IMR-90 (cell line): Measurements from ENCODE around the gene QSOX2. TPM values are rescaled to one million over a fixed set of nuclear protein-coding genes. Genes with fewer than 3 reads are reported as not detected.

Source experiments
- ATAC-seq: fragments of 200-7000 bp; cut with Tn5 transposase; 2 replicates; pipeline ENCODE4 v1.9.1; 2020; ENCODE audit warnings: low read depth, mild to moderate bottlenecking, moderate library complexity
- BruUV-seq: library from RNA; stranded (reverse); fragments of 400-500 nt; replicated peaks from 2 replicates; lab custom pipeline; 2021; lab: Mats Ljungman, UMichigan
- CTCF ChIA-PET: fragments of 300-600 bp; formaldehyde crosslinking; extraction: SDS; loops from one replicate; lab custom pipeline; 2021; ENCODE audit warnings: antibody characterized with exemption; lab: Yijun Ruan, JAX
- POLR2A ChIA-PET: fragments of 300-600 bp; sonication (Branson Sonifier 250); formaldehyde crosslinking; loops from one replicate; lab custom pipeline; 2022; ENCODE audit warnings: antibody characterized with exemption; ENCODE audit not compliant: unreplicated experiment; lab: Charles Lee
- DNase-seq: peaks from one replicate; pipeline ENCODE4 v3.0.0; 2013
- H2AFZ ChIP-seq: replicated peaks from 2 replicates; pipeline ENCODE3; 2013; ENCODE audit warnings: low read length, mild to moderate bottlenecking; ENCODE audit not compliant: poor library complexity
- H2AK5ac ChIP-seq: 2 replicates; pipeline ENCODE4 v1.6.1; 2013; ENCODE audit warnings: low read depth, low read length, inconsistent platforms
- H2AK9ac ChIP-seq: replicated peaks from 2 replicates; pipeline ENCODE3; 2013; ENCODE audit warnings: mild to moderate bottlenecking, low read depth, low read length, moderate library complexity; ENCODE audit not compliant: poor library complexity
- H2BK120ac ChIP-seq: 2 replicates; pipeline ENCODE4 v1.6.1; 2013; ENCODE audit warnings: low read depth, low read length, inconsistent platforms
- H2BK15ac ChIP-seq: 3 replicates; pipeline ENCODE4 v1.6.1; 2013; ENCODE audit warnings: low read depth, low read length, inconsistent platforms
- H2BK20ac ChIP-seq: 2 replicates; pipeline ENCODE4 v1.6.1; 2013; ENCODE audit warnings: low read depth, mild to moderate bottlenecking, inconsistent platforms, low read length, moderate library complexity
- H2BK5ac ChIP-seq: 2 replicates; pipeline ENCODE4 v1.6.1; 2013; ENCODE audit warnings: mild to moderate bottlenecking, low read depth, low read length, inconsistent platforms; ENCODE audit not compliant: poor library complexity, severe bottlenecking
- H3K14ac ChIP-seq: replicated peaks from 2 replicates; pipeline ENCODE4 v1.6.1; 2013; ENCODE audit warnings: low read depth, low read length, inconsistent platforms
- H3K18ac ChIP-seq: 2 replicates; pipeline ENCODE4 v1.6.1; 2013; ENCODE audit warnings: low read depth, low read length, control low read depth
- H3K23ac ChIP-seq: 2 replicates; pipeline ENCODE4 v1.6.1; 2013; ENCODE audit warnings: low read depth, low read length, inconsistent platforms
- H3K27ac ChIP-seq: 2 replicates; pipeline ENCODE4 v1.5.1; 2013; ENCODE audit warnings: mild to moderate bottlenecking, control low read depth, low read length; ENCODE audit not compliant: insufficient read depth
- H3K27me3 ChIP-seq: 2 replicates; pipeline ENCODE4 v1.6.1; 2013; ENCODE audit warnings: low read length; ENCODE audit not compliant: control insufficient read depth, insufficient read depth
- H3K36me3 ChIP-seq: 2 replicates; pipeline ENCODE4 v1.6.1; 2013; ENCODE audit warnings: low read length, mixed read lengths; ENCODE audit not compliant: control insufficient read depth, insufficient read depth
- H3K4ac ChIP-seq: 2 replicates; pipeline ENCODE4 v1.6.1; 2013; ENCODE audit warnings: low read depth, low read length, inconsistent platforms
- H3K4me1 ChIP-seq: 2 replicates; pipeline ENCODE4 v1.6.1; 2013; ENCODE audit warnings: low read length, mixed read lengths; ENCODE audit not compliant: control insufficient read depth, insufficient read depth
- H3K4me2 ChIP-seq: 2 replicates; pipeline ENCODE4 v1.6.1; 2013; ENCODE audit warnings: low read depth, mild to moderate bottlenecking, control low read depth, low read length, moderate library complexity
- H3K4me3 ChIP-seq: 2 replicates; pipeline ENCODE4 v1.5.1; 2013; ENCODE audit warnings: low read depth, mild to moderate bottlenecking, control low read depth, low read length, moderate library complexity; ENCODE audit not compliant: insufficient read depth
- H3K56ac ChIP-seq: 2 replicates; pipeline ENCODE4 v1.6.1; 2013; ENCODE audit warnings: low read length, inconsistent platforms; ENCODE audit not compliant: insufficient read depth; ENCODE audit errors: extremely low read depth
- H3K79me1 ChIP-seq, 2 experiments: 2 replicates each; pipeline ENCODE4 v1.6.1; 2013; ENCODE audit warnings: low read length in 2 of 2, inconsistent platforms in 1 of 2, low read depth in 1 of 2
- H3K9ac ChIP-seq: 2 replicates; pipeline ENCODE4 v1.6.1; 2013; ENCODE audit warnings: low read depth, low read length, control low read depth
- H3K9me1 ChIP-seq: 2 replicates; pipeline ENCODE4 v1.6.1; 2013; ENCODE audit warnings: low read length, inconsistent platforms; ENCODE audit not compliant: insufficient read depth
- H3K9me3 ChIP-seq: 2 replicates; pipeline ENCODE4 v1.6.1; 2013; ENCODE audit warnings: low read length; ENCODE audit not compliant: control insufficient read depth, insufficient read depth
- H4K20me1 ChIP-seq: 2 replicates; pipeline ENCODE4 v1.6.1; 2013; ENCODE audit warnings: low read length, inconsistent platforms; ENCODE audit not compliant: insufficient read depth
- H4K5ac ChIP-seq: 2 replicates; pipeline ENCODE4 v1.6.1; 2013; ENCODE audit warnings: mild to moderate bottlenecking, low read depth, low read length, control low read depth
- H4K8ac ChIP-seq, 2 experiments: 2 replicates each; pipeline ENCODE4 v1.6.1; 2013; ENCODE audit warnings: low read depth in 2 of 2, low read length in 2 of 2, control low read depth in 1 of 2, inconsistent platforms in 1 of 2
- H4K91ac ChIP-seq: 2 replicates; pipeline ENCODE4 v1.6.1; 2013; ENCODE audit warnings: low read depth, low read length, inconsistent platforms; ENCODE audit not compliant: insufficient read depth
- CEBPB ChIP-seq: IDR thresholded peaks from 2 replicates; pipeline ENCODE4 v1.6.1; 2012; ENCODE audit warnings: low read depth, low read length, improper control_type of control experiment
- CHD1 ChIP-seq: IDR thresholded peaks from 2 replicates; pipeline ENCODE4 v1.6.1; 2012; ENCODE audit warnings: low read depth, low read length, improper control_type of control experiment
- MAFK ChIP-seq: IDR thresholded peaks from 2 replicates; pipeline ENCODE4 v1.6.1; 2012; ENCODE audit warnings: low read depth, low read length, improper control_type of control experiment
- MXI1 ChIP-seq: IDR thresholded peaks from 2 replicates; pipeline ENCODE4 v1.6.1; 2012; ENCODE audit warnings: low read depth, mild to moderate bottlenecking, low read length, moderate library complexity, borderline replicate concordance
- POLR2A ChIP-seq: IDR thresholded peaks from 2 replicates; pipeline ENCODE4 v1.6.1; 2012; ENCODE audit warnings: mild to moderate bottlenecking, low read depth, low read length
- RAD21 ChIP-seq: IDR thresholded peaks from 2 replicates; pipeline ENCODE4 v1.6.1; 2012; ENCODE audit warnings: low read length, improper control_type of control experiment
- RCOR1 ChIP-seq: IDR thresholded peaks from 2 replicates; pipeline ENCODE4 v1.6.1; 2012; ENCODE audit warnings: mild to moderate bottlenecking, low read length, improper control_type of control experiment; ENCODE audit not compliant: insufficient replicate concordance
- SMC3 ChIP-seq: fragments of 150-350 bp; IDR thresholded peaks from 2 replicates; pipeline ENCODE4 v1.6.1; 2016; ENCODE audit warnings: low read depth, mild to moderate bottlenecking, antibody characterized with exemption, low read length, moderate library complexity
- WGBS, 2 experiments: methylation state at CpG; one replicate each; pipeline versions ENCODE4 v1.1.5 to v1.1.7; 2013; ENCODE audit warnings: missing lambda C conversion rate in 2 of 2; ENCODE audit not compliant: insufficient read length in 1 of 2; ENCODE audit errors: extremely low coverage in 2 of 2; 5-methylcytosine and 5-hydroxymethylcytosine counted together
- dilution Hi-C: fragments of 300-500 bp; cut with HindIII; formaldehyde crosslinking; loops from one replicate; pipeline ENCODE4 v1.14.3; 2018; ENCODE audit warnings: low sequenced_read_pairs; ENCODE audit not compliant: unreplicated experiment
- in situ Hi-C: fragments of 300-500 bp; cut with MboI; formaldehyde crosslinking; loops from 3 replicates; pipeline ENCODE4 v1.14.3; 2019; ENCODE audit warnings: low sequenced_read_pairs, inconsistent platforms, mixed read lengths
- intact Hi-C: fragments of 100-400 bp; cut with micrococcal nuclease; formaldehyde crosslinking; loops from 2 replicates; pipeline ENCODE4 v1.10.0; 2022
- polyA plus RNA-seq, 3 experiments: library from polyadenylated mRNA; depleted of rRNA; stranded (reverse); fragments of >200 nt; gene quantifications; 2 replicates each; pipeline ENCODE4 v1.2.3, GENCODE V29; 2012; ENCODE audit warnings: low replicate concordance in 1 of 3
- total RNA-seq: library from RNA; depleted of rRNA; stranded (reverse); fragments of >200 nt; gene quantifications from 2 replicates; pipeline ENCODE4 v1.2.3, GENCODE V29; 2012
- TF ChIP-seq, protein P1 (sequence below): fragments of 150-350 bp; IDR thresholded peaks from 2 replicates; pipeline ENCODE4 v1.6.1; 2016; ENCODE audit warnings: low read depth, mild to moderate bottlenecking, low read length, moderate library complexity, borderline replicate concordance
- TF ChIP-seq, protein P2 (sequence below): fragments of 150-350 bp; IDR thresholded peaks from 2 replicates; pipeline ENCODE4 v1.6.1; 2017; ENCODE audit warnings: mild to moderate bottlenecking, antibody characterized with exemption, low read length, low read depth

The QSOX2 gene
- total and polyA plus RNA-seq, 2 of the 4 experiments (the other 2 are of a cell fraction), result 5.9 to 12.9 TPM

- H4K8ac ChIP-seq, result no peak overlapping the region
- no peak overlapping the region for H2BK120ac ChIP-seq
- WGBS, 2 experiments, result 45% methylated on average over 3 of the region's 8 CpGs; no CpG with 5 or more reads in 1 of the 2 experiments
- ChIA-PET CTCF (no interaction called here), POLR2A (no interaction called here)
- H2BK20ac ChIP-seq, result no peak overlapping the region
- no peak overlapping the region for H2AK9ac ChIP-seq
- H3K56ac ChIP-seq, result no peak overlapping the region
- H3K4ac ChIP-seq, result no peak overlapping the region
- DNase-seq, result no peak
- no peak overlapping the region for H3K18ac ChIP-seq
- no peak overlapping the region for H3K23ac ChIP-seq
- H3K27ac ChIP-seq, result no peak overlapping the region
- no peak overlapping the region for H4K5ac ChIP-seq
- H3K4me1 ChIP-seq, result no peaks in the 10 kb centered on the region
- TF ChIP-seq, protein P1, sequence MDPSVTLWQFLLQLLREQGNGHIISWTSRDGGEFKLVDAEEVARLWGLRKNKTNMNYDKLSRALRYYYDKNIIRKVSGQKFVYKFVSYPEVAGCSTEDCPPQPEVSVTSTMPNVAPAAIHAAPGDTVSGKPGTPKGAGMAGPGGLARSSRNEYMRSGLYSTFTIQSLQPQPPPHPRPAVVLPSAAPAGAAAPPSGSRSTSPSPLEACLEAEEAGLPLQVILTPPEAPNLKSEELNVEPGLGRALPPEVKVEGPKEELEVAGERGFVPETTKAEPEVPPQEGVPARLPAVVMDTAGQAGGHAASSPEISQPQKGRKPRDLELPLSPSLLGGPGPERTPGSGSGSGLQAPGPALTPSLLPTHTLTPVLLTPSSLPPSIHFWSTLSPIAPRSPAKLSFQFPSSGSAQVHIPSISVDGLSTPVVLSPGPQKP, result no peak
- TF ChIP-seq RCOR1 (no peak), CHD1 (no peak), MAFK (no peak), RAD21 (no peak), POLR2A (no peak), SMC3 (no peak), CEBPB (no peak), MXI1 (no peak)
- TF ChIP-seq, protein P2, sequence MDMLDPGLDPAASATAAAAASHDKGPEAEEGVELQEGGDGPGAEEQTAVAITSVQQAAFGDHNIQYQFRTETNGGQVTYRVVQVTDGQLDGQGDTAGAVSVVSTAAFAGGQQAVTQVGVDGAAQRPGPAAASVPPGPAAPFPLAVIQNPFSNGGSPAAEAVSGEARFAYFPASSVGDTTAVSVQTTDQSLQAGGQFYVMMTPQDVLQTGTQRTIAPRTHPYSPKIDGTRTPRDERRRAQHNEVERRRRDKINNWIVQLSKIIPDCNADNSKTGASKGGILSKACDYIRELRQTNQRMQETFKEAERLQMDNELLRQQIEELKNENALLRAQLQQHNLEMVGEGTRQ, result no peak
- no peaks in the 10 kb centered on the region for H3K9me3 ChIP-seq
- no peak overlapping the region for H3K9ac ChIP-seq
- peaks cover 48% of the 10 kb centered on the region for H3K27me3 ChIP-seq
- H3K79me1 ChIP-seq, result no peaks in the 10 kb centered on the region
- no peak overlapping the region for H2BK15ac ChIP-seq
- no peak overlapping the region for H3K14ac ChIP-seq
- no peak overlapping the region for H4K91ac ChIP-seq
- ATAC-seq, result no peak
- H2AK5ac ChIP-seq, result no peak overlapping the region
- no peaks in the 10 kb centered on the region for H3K36me3 ChIP-seq
- in situ Hi-C loops (no loop called here), intact Hi-C loops (no loop called here), dilution Hi-C loops (no loop called here)
- H2BK5ac ChIP-seq, result no peak overlapping the region
- no peaks in the 10 kb centered on the region for H4K20me1 ChIP-seq
- no peaks in the 10 kb centered on the region for H3K9me1 ChIP-seq
- H2AFZ ChIP-seq, result no peak overlapping the region
- no TSS peak for BruUV-seq
- H3K4me3 ChIP-seq, result no peak overlapping the region
- H3K4me2 ChIP-seq, result no peak overlapping the region
Observed at GRCh38 chr9:136178773-136179075, 66.9 kb downstream of the QSOX2 start.
